H9 (cell line): ENCODE data around the gene TAOK3. TPM values are rescaled to one million over a fixed set of nuclear protein-coding genes. Genes with fewer than 3 reads are reported as not detected.

Source experiments
- DNase-seq: peaks from one replicate; pipeline ENCODE4 v3.0.0-alpha.2; 2017
- H2AFZ ChIP-seq: one replicate; pipeline ENCODE4 v1.6.1; 2013; ENCODE audit warnings: mild to moderate bottlenecking, low read length, control low read depth, moderate library complexity
- H2AK5ac ChIP-seq: 2 replicates; pipeline ENCODE4 v1.6.1; 2013; ENCODE audit warnings: low read length, control low read depth, mixed read lengths; ENCODE audit not compliant: insufficient read length
- H2BK120ac ChIP-seq: one replicate; pipeline ENCODE4 v1.6.1; 2013; ENCODE audit warnings: low read depth, mild to moderate bottlenecking, low read length, control low read depth, inconsistent platforms; ENCODE audit not compliant: poor library complexity, severe bottlenecking
- H2BK12ac ChIP-seq: 2 replicates; pipeline ENCODE4 v1.6.1; 2013; ENCODE audit warnings: low read length, control low read depth, mixed read lengths, low read depth; ENCODE audit not compliant: insufficient read length
- H2BK15ac ChIP-seq: 2 replicates; pipeline ENCODE4 v1.6.1; 2013; ENCODE audit warnings: low read depth, low read length, control low read depth
- H2BK20ac ChIP-seq: one replicate; pipeline ENCODE4 v1.6.1; 2013; ENCODE audit warnings: low read depth, mild to moderate bottlenecking, low read length, control low read depth, inconsistent platforms; ENCODE audit not compliant: poor library complexity, severe bottlenecking
- H2BK5ac ChIP-seq: 2 replicates; pipeline ENCODE4 v1.6.1; 2013; ENCODE audit warnings: low read length, control low read depth, mixed read lengths; ENCODE audit not compliant: insufficient read length
- H3K14ac ChIP-seq: 2 replicates; pipeline ENCODE4 v1.6.1; 2013; ENCODE audit warnings: low read length, control low read depth; ENCODE audit not compliant: insufficient read depth
- H3K18ac ChIP-seq: 2 replicates; pipeline ENCODE4 v1.6.1; 2013; ENCODE audit warnings: low read depth, mild to moderate bottlenecking, mixed read lengths, low read length, control low read depth; ENCODE audit not compliant: insufficient read length
- H3K23ac ChIP-seq: 2 replicates; pipeline ENCODE4 v1.6.1; 2013; ENCODE audit warnings: low read length, control low read depth, mixed read lengths, low read depth; ENCODE audit not compliant: insufficient read length
- H3K23me2 ChIP-seq: 2 replicates; pipeline ENCODE4 v1.6.1; 2013; ENCODE audit warnings: low read depth, mild to moderate bottlenecking, mixed read lengths, low read length, control low read depth; ENCODE audit not compliant: insufficient read length, poor library complexity, severe bottlenecking
- H3K27ac ChIP-seq: 2 replicates; pipeline ENCODE4 v1.5.1; 2013; ENCODE audit warnings: low read length, control low read depth, mixed read lengths, low read depth; ENCODE audit not compliant: insufficient read length
- H3K27me3 ChIP-seq: 2 replicates; pipeline ENCODE4 v1.6.1; 2013; ENCODE audit warnings: low read length, control low read depth, inconsistent platforms; ENCODE audit not compliant: insufficient read depth
- H3K4ac ChIP-seq: 2 replicates; pipeline ENCODE4 v1.6.1; 2013; ENCODE audit warnings: low read depth, mild to moderate bottlenecking, control low read depth, inconsistent platforms, low read length, moderate library complexity
- H3K4me1 ChIP-seq: 2 replicates; pipeline ENCODE4 v1.6.1; 2013; ENCODE audit warnings: low read length, control low read depth, inconsistent platforms; ENCODE audit not compliant: insufficient read depth
- H3K4me2 ChIP-seq: 2 replicates; pipeline ENCODE4 v1.6.1; 2013; ENCODE audit warnings: low read length, control low read depth, mixed read lengths; ENCODE audit not compliant: insufficient read length, insufficient read depth
- H3K56ac ChIP-seq: 2 replicates; pipeline ENCODE4 v1.6.1; 2013; ENCODE audit warnings: low read depth, mild to moderate bottlenecking, mixed read lengths, low read length, control low read depth; ENCODE audit not compliant: insufficient read length
- H3K79me1 ChIP-seq: 2 replicates; pipeline ENCODE4 v1.6.1; 2013; ENCODE audit warnings: low read depth, mild to moderate bottlenecking, moderate library complexity, low read length, control low read depth, inconsistent platforms; ENCODE audit not compliant: insufficient read depth, poor library complexity, severe bottlenecking
- H3K79me2 ChIP-seq: 2 replicates; pipeline ENCODE4 v1.6.1; 2013; ENCODE audit warnings: low read length, control low read depth, inconsistent platforms; ENCODE audit not compliant: insufficient read depth
- H3K9ac ChIP-seq: 2 replicates; pipeline ENCODE4 v1.6.1; 2013; ENCODE audit warnings: low read length, control low read depth, mixed read lengths; ENCODE audit not compliant: insufficient read length; ENCODE audit errors: extremely low read depth
- H3K9me3 ChIP-seq: one replicate; pipeline ENCODE4 v1.6.1; 2013; ENCODE audit warnings: low read depth, low read length, inconsistent platforms; ENCODE audit not compliant: control insufficient read depth
- H3T11ph ChIP-seq: one replicate; pipeline ENCODE4 v1.6.1; 2013; ENCODE audit warnings: mild to moderate bottlenecking, low read length, control low read depth, inconsistent platforms
- H4K20me1 ChIP-seq: one replicate; pipeline ENCODE4 v1.6.1; 2013; ENCODE audit not compliant: control insufficient read depth, insufficient read length, insufficient read depth
- H4K5ac ChIP-seq: 2 replicates; pipeline ENCODE4 v1.6.1; 2013; ENCODE audit warnings: low read depth, mild to moderate bottlenecking, mixed read lengths, low read length, control low read depth; ENCODE audit not compliant: insufficient read length
- H4K8ac ChIP-seq: replicated peaks from 2 replicates; pipeline ENCODE4 v1.6.1; 2013; ENCODE audit warnings: low read length, control low read depth, mixed read lengths, low read depth; ENCODE audit not compliant: insufficient read length
- H4K91ac ChIP-seq: 2 replicates; pipeline ENCODE4 v1.6.1; 2013; ENCODE audit warnings: low read depth, mild to moderate bottlenecking, moderate library complexity, mixed read lengths, low read length, control low read depth; ENCODE audit not compliant: insufficient read length
- H3K27ac Mint-ChIP-seq, 3 experiments: 2 replicates in 2 of 3; 3 replicates in 1 of 3; pipeline ENCODE4 v1.8.0; 2020 to 2021; ENCODE audit warnings: mixed read lengths in 3 of 3, mild to moderate bottlenecking in 1 of 3, moderate library complexity in 1 of 3
- H3K27me3 Mint-ChIP-seq: 2 replicates; pipeline ENCODE4 v1.8.0; 2021; ENCODE audit warnings: low read depth, mild to moderate bottlenecking, moderate library complexity, mixed read lengths
- H3K36me3 Mint-ChIP-seq, 3 experiments: 2 replicates in 2 of 3; 3 replicates in 1 of 3; pipeline ENCODE4 v1.8.0; 2020 to 2021; ENCODE audit warnings: low read depth in 3 of 3, mixed read lengths in 3 of 3; ENCODE audit not compliant: insufficient read depth in 1 of 3
- H3K4me1 Mint-ChIP-seq, 2 experiments: 2 replicates each; pipeline ENCODE4 v1.8.0; 2020; ENCODE audit warnings: mixed read lengths in 2 of 2
- H3K4me3 Mint-ChIP-seq, 2 experiments: 2 replicates in 1 of 2; 3 replicates in 1 of 2; pipeline ENCODE4 v1.8.0; 2020 to 2021; ENCODE audit warnings: mild to moderate bottlenecking in 2 of 2, mixed read lengths in 2 of 2, moderate library complexity in 1 of 2
- H3K9me3 Mint-ChIP-seq, 2 experiments: 2 replicates in 1 of 2; 3 replicates in 1 of 2; pipeline ENCODE4 v1.8.0; 2020; ENCODE audit warnings: mild to moderate bottlenecking in 2 of 2, mixed read lengths in 2 of 2, moderate library complexity in 1 of 2
- WGBS: extraction: QIAGEN DNeasy Blood & Tissue Kit; methylation state at CpG from one replicate; pipeline ENCODE4 v1.1.7; 2013; ENCODE audit warnings: missing lambda C conversion rate, low lambda C conversion rate, mixed read lengths; ENCODE audit not compliant: insufficient read length; ENCODE audit errors: extremely low coverage; 5-methylcytosine and 5-hydroxymethylcytosine counted together
- total RNA-seq: library from RNA; stranded (reverse); gene quantifications from 2 replicates; pipeline ENCODE4 v1.2.1, GENCODE V29; 2021
- TF ChIP-seq, protein P1 (sequence below): fragments of 200-600 bp; sonication (generic); conservative IDR thresholded peaks from 3 replicates; pipeline ENCODE4 v1.8.0; 2021; ENCODE audit warnings: antibody characterized with exemption, mild to moderate bottlenecking

Gene TAOK3
- total RNA-seq, 1 experiment from 2014 or later = 5.2 TPM

DNA sequence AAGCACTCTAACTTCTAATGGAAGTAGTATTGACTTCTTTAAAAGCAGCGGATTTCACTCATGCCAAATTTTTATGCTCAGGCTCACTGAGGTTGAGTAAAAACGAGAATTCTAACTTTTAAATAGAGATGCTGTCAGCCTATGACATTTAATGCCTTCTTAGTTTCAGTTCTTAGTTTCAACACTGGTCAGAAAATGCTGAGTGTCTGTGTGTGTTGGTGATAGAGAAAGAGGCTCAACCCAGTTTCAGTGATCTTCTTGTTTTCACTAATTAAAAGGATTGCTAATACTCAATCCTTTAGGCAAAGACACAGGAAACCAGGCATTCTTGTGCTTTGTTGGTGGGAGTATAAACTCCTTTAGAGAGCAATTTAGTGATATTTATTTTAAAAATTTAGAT is 205.8 kb downstream of the TAOK3 start:
- Histone ChIP-seq H2BK5ac (no peak overlapping the region), H3K23me2 (no peaks in the 10 kb centered on the region), H2BK120ac (no peak overlapping the region), H3K23ac (no peak overlapping the region), H3K4me2 (no peak overlapping the region), H3K27ac (no peak overlapping the region), H3K9me3 (no peaks in the 10 kb centered on the region), H4K8ac (no peak overlapping the region), H3T11ph (no peak overlapping the region), H3K56ac (no peak overlapping the region), H3K27me3 (no peaks in the 10 kb centered on the region), H4K91ac (no peak overlapping the region), H2AFZ (no peak overlapping the region), H3K14ac (no peak overlapping the region), H2BK12ac (no peak overlapping the region), H2BK15ac (no peak overlapping the region), H3K9ac (no peak overlapping the region), H3K4ac (no peak overlapping the region), H3K18ac (no peak overlapping the region), H2BK20ac (no peak overlapping the region), H2AK5ac (no peak overlapping the region), H3K4me1 (no peaks in the 10 kb centered on the region), H4K5ac (no peak overlapping the region), H3K79me1 (no peaks in the 10 kb centered on the region), H3K79me2 (no peaks in the 10 kb centered on the region), H4K20me1 (no peaks in the 10 kb centered on the region)
- TF ChIP-seq, protein P1, sequence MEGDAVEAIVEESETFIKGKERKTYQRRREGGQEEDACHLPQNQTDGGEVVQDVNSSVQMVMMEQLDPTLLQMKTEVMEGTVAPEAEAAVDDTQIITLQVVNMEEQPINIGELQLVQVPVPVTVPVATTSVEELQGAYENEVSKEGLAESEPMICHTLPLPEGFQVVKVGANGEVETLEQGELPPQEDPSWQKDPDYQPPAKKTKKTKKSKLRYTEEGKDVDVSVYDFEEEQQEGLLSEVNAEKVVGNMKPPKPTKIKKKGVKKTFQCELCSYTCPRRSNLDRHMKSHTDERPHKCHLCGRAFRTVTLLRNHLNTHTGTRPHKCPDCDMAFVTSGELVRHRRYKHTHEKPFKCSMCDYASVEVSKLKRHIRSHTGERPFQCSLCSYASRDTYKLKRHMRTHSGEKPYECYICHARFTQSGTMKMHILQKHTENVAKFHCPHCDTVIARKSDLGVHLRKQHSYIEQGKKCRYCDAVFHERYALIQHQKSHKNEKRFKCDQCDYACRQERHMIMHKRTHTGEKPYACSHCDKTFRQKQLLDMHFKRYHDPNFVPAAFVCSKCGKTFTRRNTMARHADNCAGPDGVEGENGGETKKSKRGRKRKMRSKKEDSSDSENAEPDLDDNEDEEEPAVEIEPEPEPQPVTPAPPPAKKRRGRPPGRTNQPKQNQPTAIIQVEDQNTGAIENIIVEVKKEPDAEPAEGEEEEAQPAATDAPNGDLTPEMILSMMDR = no peak
- Mint-ChIP-seq H3K4me3 (no peak overlapping the region), H3K27ac (no peak overlapping the region), H3K9me3 (no peaks in the 10 kb centered on the region), H3K4me1 (peaks cover 4% of the 10 kb centered on the region in 2 experiments; a peak in 3 of 4 replicates), H3K36me3 (no peaks in the 10 kb centered on the region; a peak in 1 of 7 replicates), H3K27me3 (no peaks in the 10 kb centered on the region)
- WGBS = no CpG with 5 or more reads among the region's 2 CpGs
- DNase-seq = no peak
